Adrenal gland (tissue), 12 donors: ENCODE results near the gene GPRC5D. TPM values are rescaled to one million over a fixed set of nuclear protein-coding genes. Genes with fewer than 3 reads are reported as not detected.

Experiments used
- DNase-seq, 7 donors: peaks; one replicate each; pipeline ENCODE4 v3.0.0-alpha.2; 2019 to 2020
- H3K27ac ChIP-seq, 5 donors: fragments of 200-600 bp; sonication (generic) in 4 of 5; 1 replicate in 3 of 5; 2 replicates in 2 of 5; pipeline versions ENCODE4 v1.5.1 to v1.8.0; 2016 to 2020; ENCODE audit warnings: mild to moderate bottlenecking in 1 of 5
- H3K27me3 ChIP-seq: fragments of 200-600 bp; 2 replicates; pipeline ENCODE4 v1.8.0; 2021
- H3K36me3 ChIP-seq, 2 donors: fragments of 200-600 bp; replicated peaks in 1 of 2; 1 replicate in 1 of 2; 2 replicates in 1 of 2; pipeline versions ENCODE4 v1.5.1 to v1.8.0; 2018 to 2022
- H3K4me1 ChIP-seq, 2 donors: fragments of 200-600 bp; replicated peaks in 1 of 2; 1 replicate in 1 of 2; 2 replicates in 1 of 2; pipeline versions ENCODE4 v1.5.1 to v1.8.0; 2018 to 2021
- H3K4me3 ChIP-seq, 4 donors: fragments of 200-600 bp; sonication (generic) in 3 of 4; one replicate each; pipeline ENCODE4 v1.5.1; 2016 to 2018
- H3K9me3 ChIP-seq, 3 donors: fragments of 200-600 bp; sonication (generic) in 1 of 3; replicated peaks in 1 of 3; 1 replicate in 2 of 3; 2 replicates in 1 of 3; pipeline versions ENCODE4 v1.5.1 to v1.8.0; 2016 to 2021
- CTCF ChIP-seq, 6 experiments: fragments of 450-650 bp in 4 of 6; fragments of 200-600 bp in 2 of 6; sonication (generic) in 1 of 6; IDR thresholded peaks; 1 replicate in 5 of 6; 2 replicates in 1 of 6; pipeline versions ENCODE4 v1.5.1 to v1.8.0; 2016 to 2021; ENCODE audit warnings: antibody characterized with exemption in 6 of 6, mild to moderate bottlenecking in 2 of 6, moderate library complexity in 1 of 6
- POLR2A ChIP-seq, 2 donors: fragments of 450-650 bp; IDR thresholded peaks; one replicate each; pipeline ENCODE4 v1.6.1; 2017; ENCODE audit warnings: antibody characterized with exemption in 2 of 2, mild to moderate bottlenecking in 2 of 2, moderate library complexity in 1 of 2
- WGBS, 4 donors: extraction: QIAGEN DNeasy Blood & Tissue Kit in 2 of 4; methylation state at CpG; one replicate each; pipeline versions ENCODE4 v1.1.5 to v1.1.7; 2013 to 2017; 5-methylcytosine and 5-hydroxymethylcytosine counted together
- intact Hi-C, 2 donors: fragments of 100-400 bp; cut with DNase I; formaldehyde crosslinking; loops; one replicate each; pipeline versions ENCODE4 v1.14.1 to v1.15.0; 2022 to 2023
- polyA plus RNA-seq, 3 donors: library from polyadenylated mRNA; stranded (reverse); fragments of 200-250 nt in 2 of 3; fragments of 350-450 nt in 1 of 3; fragmentation: Illumina TruSeq in 1 of 3; extraction: RNeasy Lipid Tissue Mini Kit (QIAGEN cat#74804) in 1 of 3; gene quantifications; one replicate each; pipeline ENCODE4 v1.2.3, GENCODE V29; 2013 to 2014
- total RNA-seq, 9 donors: library from RNA; depleted of rRNA in 4 of 9; stranded (reverse); fragments of >200 nt in 4 of 9; fragments of 120-200 nt in 1 of 9; fragmentation: NEBNext Ultra II Directional in 1 of 9; extraction: Animal tissue kit (Norgen Biotek cat#: 25700) in 1 of 9; gene quantifications; one replicate each; pipeline versions ENCODE4 v1.1.0 to v1.2.4, GENCODE V29; 2013 to 2023
- donor health status: healthy with polysubstance abuse.
- donor health status: Bipolar disorder and iron deficiency.
- donor health status: DM: yes; HTN: yes; CAD: no.
- donor health status: DM: no; HTN: no; CAD: no.
- donor health status: DM: no; HTN: no; CAD: no.
- donor health status: DM: yes; HTN: yes; CAD: no.

Gene GPRC5D
- total and polyA plus RNA-seq, 12 donors: 0.17 to 0.40 TPM; not detected in 10

GRCh38 chr12:12925388-12925787 lies 26.6 kb downstream of the GPRC5D start:
- Histone ChIP-seq H3K4me3 (no peak overlapping the region), H3K27ac (no peak overlapping the region), H3K9me3 (no peaks in the 10 kb centered on the region), H3K27me3 (no peaks in the 10 kb centered on the region), H3K4me1 (peaks cover 2 to 4% of the 10 kb centered on the region in 2 donors), H3K36me3 (no peaks in the 10 kb centered on the region)
- intact Hi-C loops: loop anchor here in 1 of 2 donors (10.0 kb wide), 1 partner anchor 169 kb away; no protein-coding TSS in a partner anchor
- TF ChIP-seq CTCF (IDR thresholded peaks at IDR 0.05) (no peak), POLR2A (IDR thresholded peaks at IDR 0.05) (no peak)
- no peak for DNase-seq
- WGBS, 4 donors: 31 to 54% (median 47%) methylated on average over 1 of the region's 1 CpG

- Histone ChIP-seq H3K4me1 (peaks cover 2 to 4% of the 10 kb centered on the region in 2 donors), H3K27me3 (no peaks in the 10 kb centered on the region), H3K36me3 (no peaks in the 10 kb centered on the region), H3K27ac (no peak overlapping the region), H3K9me3 (no peaks in the 10 kb centered on the region), H3K4me3 (no peak overlapping the region)
- no peak for TF ChIP-seq POLR2A (IDR thresholded peaks at IDR 0.05)
- no peak for TF ChIP-seq CTCF (IDR thresholded peaks at IDR 0.05)
- WGBS, 4 donors: 71 to 83% (median 77%) methylated on average over 4 of the region's 4 CpGs
- peak in 1 of 7 donors; percentile 14 for DNase-seq
- intact Hi-C loops: loop anchor here in 1 of 2 donors (10.0 kb wide), 1 partner anchor 171 kb away; no protein-coding TSS in a partner anchor
Observed at GRCh38 chr12:12924169-12924568, 27.8 kb downstream of the GPRC5D start.

- DNase-seq: peak in 1 of 7 donors; percentile 46
- WGBS, 4 donors: 84 to 93% (median 91%) methylated on average over 7 of the region's 7 CpGs
- Histone ChIP-seq H3K27ac (no peak overlapping the region), H3K4me3 (no peak overlapping the region), H3K9me3 (no peaks in the 10 kb centered on the region), H3K36me3 (no peaks in the 10 kb centered on the region), H3K27me3 (no peaks in the 10 kb centered on the region), H3K4me1 (peaks cover 2 to 4% of the 10 kb centered on the region in 2 donors)
- intact Hi-C loops: loop anchor here in 1 of 2 donors (10.0 kb wide), 1 partner anchor 172 kb away; no protein-coding TSS in a partner anchor
- TF ChIP-seq POLR2A (IDR thresholded peaks at IDR 0.05) (no peak), CTCF (IDR thresholded peaks at IDR 0.05) (no peak)
Observed at GRCh38 chr12:12922978-12923377, 29.0 kb downstream of the GPRC5D start.

GRCh38 chr12:12922191-12922616 lies 29.8 kb downstream of the GPRC5D start:
- TF ChIP-seq CTCF (IDR thresholded peaks at IDR 0.05) (no peak), POLR2A (IDR thresholded peaks at IDR 0.05) (no peak)
- Histone ChIP-seq H3K27me3 (no peaks in the 10 kb centered on the region), H3K36me3 (no peaks in the 10 kb centered on the region), H3K9me3 (no peaks in the 10 kb centered on the region), H3K4me3 (no peak overlapping the region), H3K4me1 (peaks cover 2 to 3% of the 10 kb centered on the region in 2 donors), H3K27ac (peak overlapping the region in 1 of 5 donors; percentile 5)
- WGBS, 4 donors: 47 to 66% (median 54%) methylated on average over 6 of the region's 6 CpGs
- DNase-seq: peak in 2 of 7 donors; percentile 42 to 49
- intact Hi-C loops: loop anchor here in 1 of 2 donors (10.0 kb wide), 1 partner anchor 173 kb away; no protein-coding TSS in a partner anchor
